GM19043 (cell line): ENCODE measurements around the gene MRC2.

Source experiments
- ATAC-seq: cut with Tn5 transposase; IDR thresholded peaks from one replicate; pipeline ENCODE4 v1.9.1; 2021; ENCODE audit warnings: low read depth; ENCODE audit not compliant: unreplicated experiment

The MRC2 gene

GRCh38 chr17:62716834-62717588 lies 89.5 kb downstream of the MRC2 start:
- ATAC-seq = no peak

DNA sequence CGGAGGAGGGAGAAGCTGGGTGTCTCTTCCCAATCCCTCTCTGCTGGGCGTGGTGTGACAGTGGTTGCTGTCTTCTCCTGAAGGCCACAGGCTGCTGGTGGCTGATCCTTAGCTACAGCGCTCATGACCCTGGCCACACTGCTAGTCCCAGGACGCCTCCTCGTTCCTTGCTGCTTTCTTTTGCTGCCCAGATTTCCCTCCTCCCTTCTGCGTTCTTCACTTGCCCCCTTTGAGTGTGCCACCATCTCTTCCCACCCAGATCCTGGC lies 90.1 kb downstream of the MRC2 start:
- ATAC-seq = no peak

DNA sequence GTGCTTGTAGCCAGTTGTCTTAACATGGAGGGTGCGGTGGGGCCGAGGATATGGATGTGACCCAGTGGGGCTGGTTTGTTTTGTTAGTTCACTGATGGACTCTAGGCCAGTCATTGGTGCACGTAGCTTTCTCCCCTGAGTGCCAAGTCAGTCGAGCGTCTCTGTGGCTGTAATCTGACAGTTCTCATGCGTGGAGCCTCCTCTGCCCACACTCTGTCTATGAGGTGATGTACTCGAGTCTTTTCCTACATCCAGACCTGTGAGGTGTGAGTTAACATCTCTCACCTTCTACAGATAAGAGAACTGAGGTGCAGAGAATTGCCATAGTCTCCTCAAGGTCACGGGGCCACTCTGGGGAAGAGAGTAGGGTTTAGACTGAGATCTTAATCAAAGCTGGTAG lies 90.4 kb downstream of the MRC2 start:
- no peak for ATAC-seq

DNA sequence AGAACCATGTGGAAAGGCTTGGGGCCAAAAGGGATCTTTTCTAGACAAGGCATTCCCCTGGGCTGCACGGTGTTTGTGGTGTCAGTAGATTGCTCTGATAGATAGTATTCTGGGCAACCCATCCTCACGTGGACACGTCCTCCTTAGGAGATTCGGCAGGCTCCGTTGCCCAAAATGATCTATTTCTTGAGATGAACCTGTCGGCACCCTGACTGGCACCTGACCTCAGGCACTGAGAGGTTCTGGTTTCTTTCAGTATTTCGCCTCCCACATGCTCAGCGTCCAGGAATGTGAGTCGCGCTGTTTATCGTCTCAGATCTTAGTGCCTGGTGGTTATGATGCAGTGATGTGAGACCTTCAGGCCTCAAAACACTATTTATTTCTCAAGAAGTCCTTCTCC lies 91.0 kb downstream of the MRC2 start:
- no peak for ATAC-seq

DNA sequence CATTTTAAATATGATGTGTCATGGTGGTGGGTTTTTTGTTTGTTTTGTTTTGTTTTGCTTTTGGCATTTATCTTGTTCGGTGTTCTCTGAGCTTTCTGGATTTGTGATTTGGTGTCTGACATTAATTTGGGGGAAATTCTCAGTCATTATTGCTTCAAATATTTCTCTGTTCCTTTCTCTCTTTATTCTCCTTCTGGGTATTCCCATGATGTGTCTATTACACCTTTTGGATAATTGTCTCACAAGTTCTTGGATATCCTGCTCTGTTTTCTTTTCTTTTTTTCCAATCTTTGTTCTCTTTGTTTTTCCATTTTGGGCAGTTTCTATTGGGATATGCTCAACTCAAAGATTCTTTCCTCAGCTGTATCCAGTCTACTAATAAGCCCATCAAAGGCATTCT lies 92.1 kb downstream of the MRC2 start:
- ATAC-seq = no peak

GRCh38 chr17:62720126-62720850 lies 92.8 kb downstream of the MRC2 start:
- no peak for ATAC-seq

DNA sequence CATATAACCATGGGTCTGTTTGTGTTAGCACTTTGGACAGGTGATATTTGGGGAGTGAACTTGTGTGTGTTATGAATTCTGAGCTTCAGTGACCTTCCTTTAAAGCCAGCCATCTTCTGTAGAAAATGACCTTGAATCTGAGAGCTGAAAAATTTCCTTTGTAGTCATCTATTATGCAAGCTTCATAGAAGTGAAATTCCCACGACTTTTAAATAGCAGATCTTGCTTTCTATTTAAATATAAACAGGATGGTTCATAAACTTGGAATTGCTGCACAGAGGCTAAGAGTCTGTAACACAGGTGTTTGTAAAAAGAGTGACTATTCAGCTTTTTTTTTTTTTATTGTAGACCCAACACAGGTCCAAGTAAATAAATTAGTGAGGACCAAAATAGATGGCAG lies 95.2 kb downstream of the MRC2 start:
- no peak for ATAC-seq

DNA sequence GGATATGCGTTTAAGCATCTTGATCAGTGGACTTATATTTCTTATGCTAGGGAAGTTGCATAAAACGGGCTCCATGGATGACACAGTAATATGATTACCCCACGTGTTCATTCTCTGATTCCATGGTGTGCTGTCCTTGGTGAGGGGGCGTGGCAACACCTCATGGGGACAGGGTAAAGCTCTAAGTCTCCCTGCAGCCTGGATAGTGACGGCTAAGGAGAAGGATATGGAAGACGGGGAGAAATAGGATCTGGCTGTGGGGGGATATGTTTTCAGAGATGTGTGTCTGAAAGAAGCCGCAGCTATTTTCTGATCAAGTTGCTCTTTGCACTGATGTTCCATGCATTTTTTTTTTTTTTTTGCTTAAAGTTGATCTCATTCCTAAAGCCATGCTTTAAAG lies 96.4 kb downstream of the MRC2 start:
- ATAC-seq = no peak

GRCh38 chr17:62724398-62725146 lies 97.1 kb downstream of the MRC2 start:
- ATAC-seq = peak; percentile 97

GRCh38 chr17:62725791-62726249 lies 98.3 kb downstream of the MRC2 start:
- ATAC-seq = no peak

DNA sequence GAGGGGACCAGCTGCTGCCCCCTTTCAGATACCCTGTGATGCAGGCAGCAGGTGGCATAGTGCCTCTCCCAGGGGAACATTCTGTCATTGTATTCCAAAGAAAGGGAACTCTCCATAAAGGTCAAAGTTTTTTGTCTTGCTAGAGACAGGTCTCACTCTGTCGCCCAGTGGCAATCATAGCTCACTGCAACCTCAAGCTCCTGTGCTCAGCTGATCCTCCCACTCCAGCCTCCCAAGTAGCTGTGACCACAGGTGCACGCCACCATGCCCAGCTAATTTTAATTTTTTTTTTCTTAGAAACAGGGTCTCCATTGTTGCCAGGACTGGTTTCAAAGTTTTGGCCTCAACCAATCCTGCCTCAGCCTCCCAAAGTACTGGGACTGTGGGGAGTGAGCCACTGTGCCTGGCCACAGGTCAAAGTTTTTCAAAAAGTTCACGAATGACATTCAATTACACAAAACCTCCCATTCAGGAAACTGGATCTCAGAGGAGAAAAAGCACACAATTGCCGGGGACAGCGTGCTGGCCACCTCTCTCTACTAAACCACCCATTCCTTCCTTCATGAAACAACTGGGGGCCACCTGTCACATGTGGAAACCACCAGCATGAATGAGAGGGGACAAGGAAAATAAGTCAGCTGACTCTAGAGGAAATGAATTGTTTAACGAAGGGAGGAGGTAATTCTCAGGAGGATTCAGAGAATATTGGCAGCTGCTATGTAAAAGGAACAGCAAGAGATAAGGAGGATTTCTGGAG lies 100.6 kb downstream of the MRC2 start:
- ATAC-seq = no peak

- no peak for ATAC-seq
Observed at GRCh38 chr17:62732125-62732524, 104.7 kb downstream of the MRC2 start.

- ATAC-seq = no peak
Observed at GRCh38 chr17:62735044-62735651, 107.7 kb downstream of the MRC2 start.

- no peak for ATAC-seq
Observed at GRCh38 chr17:62737513-62737912, 110.0 kb downstream of the MRC2 start.

DNA sequence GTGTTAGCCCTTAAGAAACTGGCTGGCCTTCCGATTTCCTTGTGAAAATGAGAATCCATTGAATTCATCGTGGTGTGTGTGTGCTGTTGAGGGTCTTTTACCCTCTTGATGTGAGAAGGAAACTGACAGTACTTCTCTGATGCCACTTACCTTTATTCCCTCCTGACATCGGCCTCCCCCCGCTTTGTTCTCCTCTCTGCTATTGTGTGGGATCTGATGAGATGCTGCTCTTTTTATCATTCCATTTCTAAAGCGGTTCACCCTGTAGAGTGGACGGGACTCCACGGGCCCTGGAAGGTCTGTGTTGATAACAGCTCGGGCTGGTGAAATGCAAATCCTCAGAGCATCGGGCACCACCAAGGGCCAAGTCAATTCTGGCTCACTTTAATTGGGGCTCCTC lies 110.8 kb downstream of the MRC2 start:
- ATAC-seq = no peak

- ATAC-seq = no peak
Observed at GRCh38 chr17:62739645-62740388, 112.3 kb downstream of the MRC2 start.

DNA sequence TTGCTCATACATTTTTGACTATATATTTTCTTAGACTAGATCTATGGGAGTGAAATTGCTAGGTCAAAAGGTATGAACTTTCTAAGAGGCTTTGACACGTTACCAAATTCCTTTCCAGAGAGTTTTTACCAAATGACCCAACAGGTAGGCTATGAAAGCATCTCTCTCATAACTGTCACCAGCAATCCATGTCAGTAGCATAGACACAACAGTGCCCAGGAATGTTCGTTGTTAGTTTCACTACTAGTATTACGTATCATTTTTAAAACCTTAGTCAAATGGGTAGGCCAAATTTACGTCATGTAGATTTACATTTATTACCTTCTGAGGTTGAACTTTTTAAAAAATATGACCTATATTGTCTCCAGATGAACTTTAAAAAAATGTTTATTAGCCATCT lies 113.8 kb downstream of the MRC2 start:
- no peak for ATAC-seq
